ENCODE results near the gene PRAC1.
A peak's percentile ranks its signal among the peaks of the same experiment; 100 is the strongest.
"Not testable (repeated sequence)": the region's sequence is repeated elsewhere in the genome, so short reads cannot be mapped to it uniquely, and the experiment has no call there.

Gene PRAC1

GRCh38 chr17:48725288-48726064 is 3.2 kb upstream of the PRAC1 start:
- no peak for DNase-seq

- DNase-seq: no peak
These were observed 2.6 kb upstream of the PRAC1 start for GRCh38 chr17:48725004-48725287.

- peak; percentile 76 for DNase-seq
These were observed 2.1 kb upstream of the PRAC1 start for GRCh38 chr17:48724251-48725003.

- DNase-seq: no peak
These were observed 1.3 kb upstream of the PRAC1 start for GRCh38 chr17:48723423-48724250.

- no peak for DNase-seq
These were observed 651 bp upstream of the PRAC1 start, which contains the start of gene PRAC2 for GRCh38 chr17:48722915-48723422. TSS of gene PRAC2 (plus strand) at chr17:48723185. CDS start at chr17:48724411, 1,226 bp downstream.

GRCh38 chr17:48721009-48721402 is 1.3 kb downstream of the PRAC1 start:
- no peak for DNase-seq

GRCh38 chr17:48720266-48721008 is 1.9 kb downstream of the PRAC1 start:
- DNase-seq: no peak

GRCh38 chr17:48719642-48720265 is 2.6 kb downstream of the PRAC1 start:
- DNase-seq: no peak

GRCh38 chr17:48718761-48719641 is 3.3 kb downstream of the PRAC1 start:
- DNase-seq: no peak

GRCh38 chr17:48718227-48718760 is 4.0 kb downstream of the PRAC1 start:
- DNase-seq: no peak

GRCh38 chr17:48717367-48718226 is 4.7 kb downstream of the PRAC1 start:
- no peak for DNase-seq

- DNase-seq: not testable (repeated sequence)
These were observed 5.8 kb downstream of the PRAC1 start for GRCh38 chr17:48716549-48716948.

GRCh38 chr17:48715496-48716399 is 6.6 kb downstream of the PRAC1 start:
- DNase-seq: no peak

GRCh38 chr17:48711128-48711527 is 11.2 kb downstream of the PRAC1 start:
- no peak for DNase-seq

GRCh38 chr17:48704361-48705248 is 17.7 kb downstream of the PRAC1 start:
- DNase-seq: no peak

- no peak for DNase-seq
These were observed 20.3 kb downstream of the PRAC1 start for GRCh38 chr17:48701864-48702532.

GRCh38 chr17:48693178-48693577 is 29.1 kb downstream of the PRAC1 start:
- DNase-seq: no peak

All from activated CD8-positive, alpha-beta memory T cell treated with anti-CD3 and anti-CD28 coated beads, Interleukin-2, amount 50 U/mL, for 4 hours (primary cell).